Ishikawa (cell line): Measurements from ENCODE around the gene VPS72.

ENCODE experiments used
- MAX ChIP-seq: IDR thresholded peaks from 2 replicates; pipeline ENCODE4 v1.6.1; 2012
- RAD21 ChIP-seq: IDR thresholded peaks from 2 replicates; pipeline ENCODE4 v1.6.1; 2012; ENCODE audit warnings: low read depth

- TF ChIP-seq MAX, result no peak
- TF ChIP-seq RAD21, result no peak
Observed at GRCh38 chr1:151221616-151222015, 31.6 kb upstream of the VPS72 start.
